Measurements from ENCODE around the gene DIPK1C. TPM values are rescaled to one million over a fixed set of nuclear protein-coding genes. Genes with fewer than 3 reads are reported as not detected.
A peak's percentile ranks its signal among the peaks of the same experiment; 100 is the strongest.

Gene DIPK1C
- total and polyA plus RNA-seq, 2 experiments from 2014 or later = 0.07 TPM; not detected in 1

GRCh38 chr18:74397572-74397971 is 59.5 kb downstream of the DIPK1C start (continued):
- TF ChIP-seq CTCF (conservative IDR thresholded peaks at IDR 0.05; ENCODE audit: low read depth in 2 of 2) = 0 out of 4 replicates have a peak, but pooled peaks of 1 of the 2 experiments have one; percentile 1
- TF ChIP-seq JUNB (IDR thresholded peaks at IDR 0.05; ENCODE audit: unreplicated experiment) = no peak
- TF ChIP-seq CREB1 (CRISPR knock-in tag; IDR thresholded peaks at IDR 0.05; ENCODE audit: low read depth) = no peak
- TF ChIP-seq EZH2phosphoT487 (IDR thresholded peaks at IDR 0.05; ENCODE audit: unreplicated experiment) = no peak
- TF ChIP-seq ETS1 (IDR thresholded peaks at IDR 0.05) = no peak

- no peaks in the 10 kb centered on the region for H3K36me3 ChIP-seq (ENCODE audit: insufficient read depth)
- Mint-ChIP-seq H3K27ac (peak overlapping the region; percentile 82; the same call in 1 of the 2 replicates), H3K4me3 (no peak overlapping the region), H3K27me3 (ENCODE audit: insufficient read depth, low read depth, poor library complexity) (peaks cover 4% of the 10 kb centered on the region), H3K9me3 (no peaks in the 10 kb centered on the region), H3K36me3 (ENCODE audit: low read depth) (no peaks in the 10 kb centered on the region), H3K4me1 (peaks cover 4% of the 10 kb centered on the region; the same call in 1 of the 3 replicates)
- no peaks in the 10 kb centered on the region for H3K4me1 ChIP-seq (ENCODE audit: insufficient read depth)
- H3K79me2 ChIP-seq (replicated peaks; ENCODE audit: insufficient read depth) = no peaks in the 10 kb centered on the region
- no peaks in the 10 kb centered on the region for H4K20me1 ChIP-seq (replicated peaks; ENCODE audit: insufficient read depth)
- H3K27me3 ChIP-seq (ENCODE audit: insufficient read depth) = no peaks in the 10 kb centered on the region
- DNase-seq (ENCODE audit: low spot score) = no peak
- no peak overlapping the region for H3K27ac ChIP-seq (ENCODE audit: low read depth)
- no peak for ATAC-seq
- no peaks in the 10 kb centered on the region for H3K9me2 ChIP-seq (ENCODE audit: insufficient read depth)
- H3K4me3 ChIP-seq = no peak overlapping the region
- H2AFZ ChIP-seq = peak overlapping the region; percentile 72; the same call in 1 of the 2 replicates
- H3K4me2 ChIP-seq = no peak overlapping the region
- H3F3A ChIP-seq (replicated peaks; ENCODE audit: low read depth) = no peaks in the 10 kb centered on the region
- TF ChIP-seq ZNF114 (CRISPR knock-in tag; IDR thresholded peaks at IDR 0.05) (no peak), ZNF462 (CRISPR knock-in tag; IDR thresholded peaks at IDR 0.05) (no peak), CREB1 (CRISPR knock-in tag; IDR thresholded peaks at IDR 0.05; ENCODE audit: low read depth) (no peak), EZH2phosphoT487 (IDR thresholded peaks at IDR 0.05; ENCODE audit: unreplicated experiment) (no peak), NANOG (IDR thresholded peaks at IDR 0.05; ENCODE audit: borderline replicate concordance) (no peak), CTCF (conservative IDR thresholded peaks at IDR 0.05; ENCODE audit: low read depth in 2 of 2) (no peak)
Observed at GRCh38 chr18:74396171-74397169, 60.6 kb downstream of the DIPK1C start.
